ENCODE results near the gene DAPK1.
"Not testable (repeated sequence)": the region's sequence is repeated elsewhere in the genome, so short reads cannot be mapped to it uniquely, and the experiment has no call there.

DAPK1 gene

GRCh38 chr9:87498046-87498810, 561 bp downstream of the DAPK1 start:
- no peak for DNase-seq (ENCODE audit: low read depth)

GRCh38 chr9:87498811-87499360, 1.2 kb downstream of the DAPK1 start:
- DNase-seq (ENCODE audit: low read depth): no peak

- no peak for DNase-seq (ENCODE audit: low read depth)
These were observed 1.9 kb downstream of the DAPK1 start for GRCh38 chr9:87499424-87500017.

GRCh38 chr9:87500491-87501270, 3.0 kb downstream of the DAPK1 start:
- no peak for DNase-seq (ENCODE audit: low read depth)

- DNase-seq (ENCODE audit: low read depth): not testable (repeated sequence)
These were observed 3.6 kb downstream of the DAPK1 start for GRCh38 chr9:87501271-87501656.

GRCh38 chr9:87501806-87502205, 4.1 kb downstream of the DAPK1 start:
- DNase-seq (ENCODE audit: low read depth): no peak

- no peak for DNase-seq (ENCODE audit: low read depth)
These were observed 4.9 kb downstream of the DAPK1 start for GRCh38 chr9:87502391-87503221.

- no peak for DNase-seq (ENCODE audit: low read depth)
These were observed 5.8 kb downstream of the DAPK1 start for GRCh38 chr9:87503430-87503829.

GRCh38 chr9:87503927-87504326, 6.3 kb downstream of the DAPK1 start:
- DNase-seq (ENCODE audit: low read depth): no peak

- DNase-seq (ENCODE audit: low read depth): no peak
These were observed 7.3 kb downstream of the DAPK1 start for GRCh38 chr9:87504938-87505337.

- DNase-seq (ENCODE audit: low read depth): no peak
These were observed 8.4 kb downstream of the DAPK1 start for GRCh38 chr9:87505869-87506678.

- no peak for DNase-seq (ENCODE audit: low read depth)
These were observed 9.9 kb downstream of the DAPK1 start for GRCh38 chr9:87507576-87507975.

GRCh38 chr9:87510252-87510683, 12.6 kb downstream of the DAPK1 start:
- no peak for DNase-seq (ENCODE audit: low read depth)

- DNase-seq (ENCODE audit: low read depth): no peak
These were observed 14.6 kb downstream of the DAPK1 start for GRCh38 chr9:87512311-87512710.

- DNase-seq (ENCODE audit: low read depth): no peak
These were observed 15.5 kb downstream of the DAPK1 start for GRCh38 chr9:87513161-87513560.

- DNase-seq (ENCODE audit: low read depth): no peak
These were observed 16.3 kb downstream of the DAPK1 start for GRCh38 chr9:87513880-87514535.

GRCh38 chr9:87515006-87515405, 17.3 kb downstream of the DAPK1 start:
- DNase-seq (ENCODE audit: low read depth): no peak

- DNase-seq (ENCODE audit: low read depth): no peak
These were observed 18.0 kb downstream of the DAPK1 start for GRCh38 chr9:87515588-87516221.

- no peak for DNase-seq (ENCODE audit: low read depth)
These were observed 18.7 kb downstream of the DAPK1 start for GRCh38 chr9:87516222-87516925.
